AG04449 (cell line): ENCODE measurements around the gene DNM3.
A peak's percentile ranks its signal among the peaks of the same experiment; 100 is the strongest.

Source experiments
- CTCF ChIA-PET: fragments of 350-600 bp; formaldehyde crosslinking; extraction: SDS; loops from one replicate; lab custom pipeline; 2021; ENCODE audit warnings: antibody characterized with exemption; lab: Yijun Ruan, JAX
- POLR2A ChIA-PET: fragments of 400-600, 350-600 bp; formaldehyde crosslinking; extraction: SDS; loops from one replicate; lab custom pipeline; 2020; ENCODE audit warnings: antibody characterized with exemption, inconsistent platforms; lab: Yijun Ruan, JAX
- DNase-seq: peaks from one replicate; pipeline ENCODE4 v3.0.0-alpha.2; 2010; ENCODE audit warnings: low read depth, low spot score
- H3K4me3 ChIP-seq: 2 replicates; pipeline ENCODE4 v1.5.1; 2011; ENCODE audit warnings: low read depth, mild to moderate bottlenecking, control low read depth, low read length
- TF ChIP-seq, protein P1 (sequence below): IDR thresholded peaks from one replicate; pipeline ENCODE4 v1.5.1; 2011; ENCODE audit warnings: mild to moderate bottlenecking, moderate library complexity, low read length, control low read depth, inconsistent platforms; ENCODE audit not compliant: insufficient read depth; ENCODE audit errors: missing control alignments

Gene DNM3

DNA sequence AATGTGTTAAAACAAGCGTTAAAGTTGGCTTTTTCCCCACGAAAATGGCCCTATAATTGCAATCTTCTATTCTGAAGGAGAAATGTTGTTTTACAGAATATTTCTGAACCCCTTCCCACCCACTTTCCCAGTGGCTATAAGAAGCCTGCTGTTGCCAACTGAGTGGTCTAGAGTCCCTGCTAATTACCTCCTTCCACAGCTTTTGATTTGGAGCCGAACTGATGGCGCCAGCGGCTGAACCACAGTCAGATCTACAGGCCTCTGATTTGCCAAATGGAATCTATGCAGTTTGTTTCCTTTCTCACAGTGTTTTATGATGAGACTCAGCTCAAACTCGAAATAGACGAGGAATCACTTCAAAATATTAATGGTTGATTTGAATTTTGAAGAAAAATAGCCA lies 503.1 kb downstream of the DNM3 start:
- TF ChIP-seq, protein P1, sequence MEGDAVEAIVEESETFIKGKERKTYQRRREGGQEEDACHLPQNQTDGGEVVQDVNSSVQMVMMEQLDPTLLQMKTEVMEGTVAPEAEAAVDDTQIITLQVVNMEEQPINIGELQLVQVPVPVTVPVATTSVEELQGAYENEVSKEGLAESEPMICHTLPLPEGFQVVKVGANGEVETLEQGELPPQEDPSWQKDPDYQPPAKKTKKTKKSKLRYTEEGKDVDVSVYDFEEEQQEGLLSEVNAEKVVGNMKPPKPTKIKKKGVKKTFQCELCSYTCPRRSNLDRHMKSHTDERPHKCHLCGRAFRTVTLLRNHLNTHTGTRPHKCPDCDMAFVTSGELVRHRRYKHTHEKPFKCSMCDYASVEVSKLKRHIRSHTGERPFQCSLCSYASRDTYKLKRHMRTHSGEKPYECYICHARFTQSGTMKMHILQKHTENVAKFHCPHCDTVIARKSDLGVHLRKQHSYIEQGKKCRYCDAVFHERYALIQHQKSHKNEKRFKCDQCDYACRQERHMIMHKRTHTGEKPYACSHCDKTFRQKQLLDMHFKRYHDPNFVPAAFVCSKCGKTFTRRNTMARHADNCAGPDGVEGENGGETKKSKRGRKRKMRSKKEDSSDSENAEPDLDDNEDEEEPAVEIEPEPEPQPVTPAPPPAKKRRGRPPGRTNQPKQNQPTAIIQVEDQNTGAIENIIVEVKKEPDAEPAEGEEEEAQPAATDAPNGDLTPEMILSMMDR = no peak
- ChIA-PET POLR2A (interaction anchor here (1.1 to 2.3 kb wide), 3 partner anchors 14 to 24 kb away, joined by 3 to 8 read pairs (median 4); no protein-coding TSS in a partner anchor), CTCF (interaction anchor here (0.7 to 1.0 kb wide), 3 partner anchors 11 to 55 kb away, joined by 3 read pairs; no protein-coding TSS in a partner anchor)
- DNase-seq = no peak
- H3K4me3 ChIP-seq = peak overlapping the region; percentile 1; the same call in 1 of the 2 replicates

DNA sequence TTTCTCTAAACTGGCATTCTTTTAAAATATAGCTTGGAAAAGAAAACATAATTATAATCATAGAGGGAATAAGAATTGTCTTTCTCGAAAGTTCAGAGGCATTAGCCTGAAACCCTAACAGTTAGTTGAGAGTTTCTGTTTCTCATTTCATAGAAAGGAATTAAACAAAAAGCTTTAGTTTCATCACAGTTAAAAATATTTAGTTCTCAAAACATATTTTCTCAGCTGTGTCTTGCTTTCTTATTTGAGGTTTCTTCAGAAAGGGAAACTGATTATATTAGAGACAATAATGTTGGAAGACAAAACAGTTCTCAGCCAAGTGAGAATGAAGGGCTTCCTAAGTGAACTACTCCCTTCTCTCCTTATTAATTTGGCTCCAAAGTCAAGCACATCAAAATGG lies 503.8 kb downstream of the DNM3 start:
- CTCF ChIA-PET = interaction anchor here (1.0 kb wide), 1 partner anchor 19 kb away, joined by 3 read pairs; no protein-coding TSS in a partner anchor
- POLR2A ChIA-PET = interaction anchor here (1.1 to 2.3 kb wide), 2 partner anchors 13 to 22 kb away, joined by 3 to 8 read pairs; no protein-coding TSS in a partner anchor
- no peak for DNase-seq
- TF ChIP-seq, protein P1 = no peak
- no peak overlapping the region for H3K4me3 ChIP-seq

DNA sequence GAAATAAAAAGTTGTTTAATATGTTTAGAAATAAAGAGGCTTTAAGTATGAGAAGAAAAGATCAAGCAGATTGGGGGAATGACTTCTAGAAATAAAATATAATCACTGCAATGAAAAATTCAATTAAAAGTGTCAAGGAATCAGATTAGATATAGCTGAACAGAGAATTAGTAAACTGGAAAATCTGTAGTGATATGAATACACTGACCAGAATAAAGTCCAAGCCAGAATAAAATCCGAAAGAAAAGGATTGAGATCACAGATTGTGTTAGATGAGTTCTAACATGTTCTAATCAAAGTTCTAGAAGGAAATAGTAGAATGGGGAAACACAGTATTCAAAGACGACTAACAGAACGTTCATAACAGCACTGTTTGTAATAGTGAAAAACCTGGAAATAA lies 506.1 kb downstream of the DNM3 start:
- ChIA-PET CTCF (no interaction called here), POLR2A (no interaction called here)
- TF ChIP-seq, protein P1 = no peak
- no peak overlapping the region for H3K4me3 ChIP-seq
- no peak for DNase-seq

DNA sequence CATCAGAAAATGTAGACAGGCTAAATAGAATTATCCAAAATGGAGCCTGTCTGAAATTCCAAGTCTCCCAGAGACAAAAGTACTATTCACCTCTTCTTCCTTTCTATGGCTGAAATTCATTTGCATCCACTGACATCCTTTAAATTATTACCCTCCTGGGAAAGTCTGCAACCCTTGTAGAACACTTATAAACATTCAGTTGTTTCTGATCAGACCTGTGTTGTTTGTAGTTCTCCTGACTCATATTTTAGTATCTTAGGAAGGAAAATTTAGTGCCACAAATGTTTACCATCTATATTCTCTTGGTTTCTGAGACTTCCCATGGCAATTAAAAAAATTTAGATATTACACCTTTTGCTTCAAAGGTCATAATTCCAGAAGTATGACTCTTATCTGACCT lies 509.6 kb downstream of the DNM3 start:
- ChIA-PET POLR2A (no interaction called here), CTCF (interaction anchor here (2.7 kb wide), 1 partner anchor 49 kb away, joined by 9 read pairs; no protein-coding TSS in a partner anchor)
- TF ChIP-seq, protein P1 = no peak
- no peak overlapping the region for H3K4me3 ChIP-seq
- DNase-seq = no peak

DNA sequence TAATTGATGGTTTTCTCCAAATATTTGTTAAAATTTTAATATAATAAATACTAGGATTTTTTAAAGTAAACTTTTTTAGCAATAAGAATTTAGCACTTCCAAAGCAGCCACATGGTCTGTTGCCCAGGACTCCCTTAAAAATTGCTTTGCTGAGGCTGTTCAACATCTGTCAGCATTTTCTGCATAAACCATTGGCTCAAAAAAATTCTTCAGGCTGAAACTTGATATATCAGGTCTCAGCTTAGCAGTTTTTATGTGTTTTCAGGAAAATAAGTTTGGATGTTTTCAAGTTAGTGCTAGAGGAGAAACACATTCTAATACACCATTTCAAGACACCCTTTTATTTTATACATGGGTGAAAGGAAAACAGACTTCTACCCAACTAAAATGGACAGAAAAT lies 510.0 kb downstream of the DNM3 start:
- POLR2A ChIA-PET = interaction anchor here (1.1 kb wide), 1 partner anchor 28 kb away, joined by 4 read pairs; no protein-coding TSS in a partner anchor
- no peak for DNase-seq
- CTCF ChIA-PET = interaction anchor here (2.7 kb wide), 1 partner anchor 48 kb away, joined by 9 read pairs; no protein-coding TSS in a partner anchor
- H3K4me3 ChIP-seq = no peak overlapping the region
- TF ChIP-seq, protein P1 = no peak

DNA sequence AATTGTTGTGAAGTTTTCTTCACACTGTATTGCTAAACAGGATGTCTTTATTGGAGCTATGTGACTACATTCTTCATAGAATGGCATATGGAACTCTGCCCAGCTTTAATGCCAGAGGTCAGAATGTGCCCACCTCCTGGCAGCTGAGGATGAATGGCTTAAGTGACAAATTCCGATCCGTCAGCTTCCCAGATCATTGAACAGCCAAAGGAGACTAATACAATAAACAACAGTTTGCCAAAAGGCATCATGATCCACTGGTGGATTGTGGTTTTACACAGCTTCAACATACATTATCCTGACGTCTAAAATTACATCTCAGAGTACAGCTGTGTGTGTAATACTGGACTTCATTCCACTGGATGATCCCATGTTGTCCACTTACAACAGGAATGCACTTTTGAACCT lies 510.5 kb downstream of the DNM3 start:
- no peak for DNase-seq
- ChIA-PET CTCF (interaction anchor here (0.7 to 2.7 kb wide), 2 partner anchors 9 to 48 kb away, joined by 3 to 9 read pairs; no protein-coding TSS in a partner anchor), POLR2A (interaction anchor here (1.1 kb wide), 1 partner anchor 29 kb away, joined by 4 read pairs; no protein-coding TSS in a partner anchor)
- TF ChIP-seq, protein P1 = no peak
- H3K4me3 ChIP-seq = no peak overlapping the region
